ENCODE data around the gene ZNF548.

- no peak for TF ChIP-seq CTCF (IDR thresholded peaks at IDR 0.05)
- TF ChIP-seq POLR2A (IDR thresholded peaks at IDR 0.05): no peak
- TF ChIP-seq EP300 (IDR thresholded peaks at IDR 0.05): no peak
These were observed 49.3 kb downstream of the ZNF548 start for GRCh38 chr19:57438925-57439324.
